Left renal cortex interstitium (tissue), 4 donors: Measurements from ENCODE around the gene ST3GAL4. TPM values are rescaled to one million over a fixed set of nuclear protein-coding genes. Genes with fewer than 3 reads are reported as not detected.

Source experiments
- DNase-seq, 4 donors: peaks; one replicate each; pipeline ENCODE4 v3.0.0-alpha.2; 2013; ENCODE audit warnings: low read depth in 4 of 4, low spot score in 2 of 4, missing footprints in 1 of 4
- polyA plus RNA-seq, 4 donors: library from polyadenylated mRNA; unstranded; fragments of 120-200 nt; gene quantifications; one replicate each; pipeline ENCODE4 v1.2.1, GENCODE V29; 2013; ENCODE audit not compliant: insufficient read length in 4 of 4

The ST3GAL4 gene
- polyA plus RNA-seq, 4 donors = 15.4 to 24.5 (median 17.7) TPM

GRCh38 chr11:126437731-126438130 lies 82.2 kb downstream of the ST3GAL4 start:
- no peak for DNase-seq

- DNase-seq = no peak
These were observed 82.8 kb downstream of the ST3GAL4 start for GRCh38 chr11:126438272-126438671.

DNA sequence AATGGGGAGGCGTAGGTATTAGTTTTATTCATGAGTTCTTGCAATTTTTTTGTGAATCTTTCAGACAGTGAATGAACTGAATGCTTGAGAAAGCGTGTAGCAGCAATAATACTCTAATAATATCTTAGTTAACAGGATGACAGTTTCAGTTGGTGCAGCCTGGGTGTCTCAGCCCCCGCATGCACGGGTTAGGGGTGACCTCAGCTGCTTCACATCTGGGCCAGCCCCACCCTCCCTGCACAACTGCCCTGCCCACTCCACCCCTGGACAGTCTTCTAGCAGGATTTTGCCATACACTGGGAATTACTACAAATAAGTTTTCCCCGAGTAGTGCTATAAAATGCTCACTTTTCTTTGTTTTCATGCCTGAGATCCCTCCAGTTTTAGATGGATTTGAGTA lies 83.2 kb downstream of the ST3GAL4 start:
- DNase-seq = no peak

GRCh38 chr11:126440276-126440675 lies 84.8 kb downstream of the ST3GAL4 start:
- no peak for DNase-seq

GRCh38 chr11:126440792-126441514 lies 85.5 kb downstream of the ST3GAL4 start:
- DNase-seq = peak; percentile 70 to 85 (median 73)

GRCh38 chr11:126443120-126443519 lies 87.6 kb downstream of the ST3GAL4 start:
- DNase-seq = no peak

DNA sequence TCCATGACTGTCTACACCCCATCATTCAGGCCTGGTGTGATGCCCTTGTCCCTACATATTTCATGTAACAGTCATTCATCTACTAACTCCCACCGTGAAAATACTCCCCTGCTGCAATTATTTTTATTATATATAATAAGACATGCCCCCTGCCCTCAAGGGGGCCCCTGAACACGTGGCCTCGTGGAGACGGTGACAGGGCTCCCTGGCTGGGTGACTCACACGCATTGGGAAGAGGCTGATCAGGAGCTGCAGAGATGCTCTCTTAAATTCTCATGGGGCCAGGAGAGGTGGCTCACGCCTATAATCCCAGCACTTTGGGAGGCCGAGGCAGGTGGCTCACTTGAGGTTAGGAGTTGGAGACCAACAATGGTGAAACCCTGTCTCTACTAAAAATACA lies 88.6 kb downstream of the ST3GAL4 start:
- no peak for DNase-seq

DNA sequence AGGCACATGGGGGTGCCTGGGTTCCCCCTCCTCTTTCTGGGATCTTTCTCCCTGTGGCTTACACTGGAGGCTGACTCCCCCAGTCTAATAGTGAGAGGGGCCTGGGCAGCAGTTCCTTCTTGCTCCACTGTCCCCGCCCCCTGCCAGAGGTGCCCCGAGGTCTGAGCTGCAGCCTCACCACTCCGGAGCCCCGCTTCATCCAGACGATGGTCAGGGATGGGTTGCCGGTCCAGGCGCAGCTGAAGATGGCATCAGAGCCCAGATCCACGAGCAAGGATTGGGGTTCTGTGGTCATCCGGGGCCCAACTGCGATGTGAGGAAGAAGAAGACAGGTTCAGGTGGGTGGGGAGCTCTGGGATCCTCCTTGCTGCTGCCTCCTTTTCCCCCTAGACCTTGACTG lies 91.1 kb downstream of the ST3GAL4 start:
- no peak for DNase-seq

- no peak for DNase-seq
These were observed 94.7 kb downstream of the ST3GAL4 start for GRCh38 chr11:126450198-126450597.

DNA sequence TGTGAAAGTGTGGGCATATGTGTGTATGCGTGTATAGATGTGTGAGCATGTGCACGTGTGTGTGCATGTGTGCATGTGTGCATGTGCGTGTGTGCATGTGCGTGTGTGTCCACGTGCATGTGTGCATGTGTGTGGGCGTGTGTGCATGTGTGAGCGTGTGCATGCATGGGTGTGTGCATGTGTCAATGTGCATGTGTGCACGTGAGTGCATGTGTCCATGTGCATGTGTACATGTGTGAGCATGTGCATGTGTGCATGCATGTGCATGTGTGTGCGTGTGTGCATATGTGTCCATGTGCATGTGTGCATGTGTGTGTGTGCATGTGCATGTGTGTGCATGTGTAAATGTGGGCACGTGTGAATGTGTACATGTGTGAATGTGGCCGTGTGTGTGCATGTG lies 95.3 kb downstream of the ST3GAL4 start:
- DNase-seq = no peak

DNA sequence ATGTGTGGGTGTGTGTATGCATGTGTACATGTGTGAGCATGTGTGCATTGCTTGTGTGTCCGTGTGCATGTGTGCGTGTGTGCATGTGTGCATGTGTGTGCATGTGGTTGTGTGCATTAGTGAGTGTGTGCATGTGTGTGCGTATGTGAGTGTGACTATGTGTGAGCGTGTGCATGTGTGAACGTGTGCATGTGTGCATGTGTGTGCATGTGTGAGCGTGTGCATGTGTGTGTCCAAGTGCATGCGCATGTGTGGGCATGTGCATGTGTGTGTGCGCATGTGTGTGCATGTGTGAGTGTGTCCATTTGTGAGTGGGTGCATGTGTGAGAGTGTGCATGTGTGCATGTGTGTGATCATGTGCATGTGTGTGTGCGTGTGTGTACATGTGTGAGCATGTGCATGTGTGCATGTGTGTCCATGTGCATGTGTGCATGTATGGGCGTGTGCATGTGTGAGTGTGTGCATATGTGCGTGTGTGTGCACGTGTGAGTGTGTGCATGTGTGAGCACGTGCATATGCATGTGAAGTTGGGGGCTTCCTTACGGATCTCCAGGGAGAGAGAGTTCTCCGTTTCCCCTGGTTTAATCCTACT lies 95.8 kb downstream of the ST3GAL4 start:
- DNase-seq = no peak

GRCh38 chr11:126452241-126453101 lies 97.0 kb downstream of the ST3GAL4 start:
- DNase-seq = no peak

GRCh38 chr11:126456089-126456488 lies 100.6 kb downstream of the ST3GAL4 start:
- DNase-seq = no peak

- DNase-seq = no peak
These were observed 101.5 kb downstream of the ST3GAL4 start for GRCh38 chr11:126456783-126457542.

DNA sequence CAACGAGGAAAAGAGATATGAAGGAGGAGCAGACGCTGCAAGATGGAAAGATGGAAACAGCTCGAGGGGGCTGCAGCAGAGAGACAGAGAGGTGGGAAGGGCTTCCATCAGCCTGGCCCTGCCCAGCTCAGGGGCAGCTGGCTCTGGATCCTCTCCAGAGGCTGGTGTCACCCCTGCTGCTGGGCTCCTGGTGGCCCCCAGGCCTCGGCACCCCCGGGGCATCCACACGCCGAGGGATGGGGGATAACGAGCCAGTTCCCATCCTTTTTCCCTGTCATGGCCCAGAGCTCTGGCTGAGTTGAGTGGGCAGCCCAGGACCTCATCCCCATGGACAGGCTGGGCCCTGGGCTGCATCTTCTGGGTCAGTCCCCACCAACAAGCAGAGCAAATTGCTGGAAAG lies 102.3 kb downstream of the ST3GAL4 start:
- no peak for DNase-seq

GRCh38 chr11:126459691-126460281 lies 104.3 kb downstream of the ST3GAL4 start:
- no peak for DNase-seq

DNA sequence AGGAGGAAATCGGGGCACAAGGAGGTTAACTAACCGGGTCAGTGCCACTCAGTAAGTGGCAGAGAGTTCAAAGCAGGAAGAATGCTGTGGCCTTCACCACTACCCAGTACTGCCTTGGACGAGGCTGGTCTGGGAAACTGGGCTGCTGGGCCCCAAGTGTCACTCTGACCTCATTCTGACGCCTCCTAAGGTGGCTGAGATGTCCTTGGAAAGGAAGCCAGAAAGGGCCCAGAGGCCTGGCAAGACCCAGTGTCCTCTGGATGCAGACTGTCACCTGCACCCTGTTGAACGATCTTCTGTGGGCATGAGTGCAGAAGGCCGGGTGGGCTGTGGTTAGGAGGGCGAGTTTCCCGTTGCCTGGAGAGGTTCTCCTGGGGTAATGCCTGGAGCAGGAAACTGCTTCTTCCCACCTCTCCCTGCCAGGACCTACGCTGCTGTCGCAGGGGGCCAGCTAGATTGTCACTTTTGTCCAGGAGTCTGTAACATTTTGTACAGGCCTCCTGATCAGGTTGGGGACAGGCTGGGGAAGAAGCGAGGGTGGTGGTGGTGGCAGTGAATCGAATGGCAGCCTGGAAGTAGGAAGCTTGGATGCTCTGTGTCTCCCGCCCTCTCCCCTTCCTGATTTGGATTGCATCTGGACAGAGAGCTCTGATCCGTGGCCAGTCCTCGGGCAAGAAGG lies 105.1 kb downstream of the ST3GAL4 start:
- DNase-seq = no peak

DNA sequence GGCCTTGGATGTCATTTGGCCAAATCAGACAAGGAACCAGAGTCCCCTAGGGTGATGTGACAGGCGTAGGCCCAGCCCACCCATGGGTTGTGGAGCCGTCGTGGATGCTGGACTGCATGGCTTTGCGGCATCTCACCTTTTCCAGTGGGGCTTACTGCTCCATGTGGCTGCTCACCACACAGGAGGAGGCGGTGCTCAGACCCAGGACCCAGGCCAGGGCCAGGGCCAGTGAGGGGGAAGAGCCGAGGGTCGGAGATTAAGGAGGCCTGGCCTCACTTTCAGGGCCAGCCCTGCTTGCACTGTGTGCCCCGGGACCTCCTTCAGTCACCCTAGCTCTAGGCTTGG lies 105.6 kb downstream of the ST3GAL4 start:
- DNase-seq = no peak

- no peak for DNase-seq
These were observed 106.5 kb downstream of the ST3GAL4 start for GRCh38 chr11:126461996-126462395.

GRCh38 chr11:126462422-126462821 lies 106.9 kb downstream of the ST3GAL4 start:
- DNase-seq = no peak
